Superior temporal gyrus (tissue), 1 donor: ENCODE measurements around the gene DCDC2.
"Not testable (repeated sequence)": the region's sequence is repeated elsewhere in the genome, so short reads cannot be mapped to it uniquely, and the experiment has no call there.

Experiments
- DNase-seq: peaks from one replicate; pipeline ENCODE4 v3.0.0-alpha.2; 2016; ENCODE audit errors: extremely low spot score

Gene DCDC2

GRCh38 chr6:24327756-24328155 is 30.1 kb downstream of the DCDC2 start:
- DNase-seq = no peak

GRCh38 chr6:24325978-24326377 is 31.9 kb downstream of the DCDC2 start:
- DNase-seq = no peak

GRCh38 chr6:24324617-24325016 is 33.2 kb downstream of the DCDC2 start:
- DNase-seq = no peak

- no peak for DNase-seq
Measured at GRCh38 chr6:24323632-24324337, 34.1 kb downstream of the DCDC2 start.

GRCh38 chr6:24322924-24323323 is 34.9 kb downstream of the DCDC2 start:
- DNase-seq = no peak

- not testable (repeated sequence) for DNase-seq
Measured at GRCh38 chr6:24322446-24322845, 35.4 kb downstream of the DCDC2 start.

GRCh38 chr6:24321538-24322162 is 36.2 kb downstream of the DCDC2 start:
- no peak for DNase-seq

GRCh38 chr6:24313251-24314141 is 44.4 kb downstream of the DCDC2 start:
- DNase-seq = no peak

GRCh38 chr6:24311775-24312174 is 46.1 kb downstream of the DCDC2 start:
- DNase-seq = not testable (repeated sequence)

- DNase-seq = no peak
Measured at GRCh38 chr6:24307881-24308280, 50.0 kb downstream of the DCDC2 start.

- DNase-seq = no peak
Measured at GRCh38 chr6:24306936-24307335, 50.9 kb downstream of the DCDC2 start.

- DNase-seq = no peak
Measured at GRCh38 chr6:24306038-24306437, 51.8 kb downstream of the DCDC2 start.

GRCh38 chr6:24296944-24297343 is 60.9 kb downstream of the DCDC2 start:
- no peak for DNase-seq

- DNase-seq = not testable (repeated sequence)
Measured at GRCh38 chr6:24293852-24294251, 64.0 kb downstream of the DCDC2 start.

- no peak for DNase-seq
Measured at GRCh38 chr6:24287239-24287638, 70.6 kb downstream of the DCDC2 start.

- no peak for DNase-seq
Measured at GRCh38 chr6:24284006-24284405, 73.9 kb downstream of the DCDC2 start.

GRCh38 chr6:24283043-24283985 is 74.5 kb downstream of the DCDC2 start:
- DNase-seq = peak; percentile 83

- DNase-seq = peak; percentile 45
Measured at GRCh38 chr6:24274441-24275083, 83.3 kb downstream of the DCDC2 start.

GRCh38 chr6:24273096-24273870 is 84.6 kb downstream of the DCDC2 start:
- no peak for DNase-seq

- no peak for DNase-seq
Measured at GRCh38 chr6:24272553-24272952, 85.3 kb downstream of the DCDC2 start.
